ENCODE measurements around the gene IL9R. TPM values are rescaled to one million over a fixed set of nuclear protein-coding genes. Genes with fewer than 3 reads are reported as not detected.
"Not testable (repeated sequence)": the region's sequence is repeated elsewhere in the genome, so short reads cannot be mapped to it uniquely, and the experiment has no call there.

IL9R gene
- total and polyA plus RNA-seq, 3 experiments from 2014 or later: 0.16 to 5.0 (median 3.9) TPM

- H3K27ac Mint-ChIP-seq; H3K9me3 ChIP-seq (ENCODE audit: low read length); H3K36me3 ChIP-seq (ENCODE audit: insufficient read depth, low read length); H3K4me1 Mint-ChIP-seq; H3K27me3 ChIP-seq (ENCODE audit: insufficient read depth, low read length, poor library complexity, severe bottlenecking); H3K4me3 Mint-ChIP-seq; POLR2A ChIA-PET; H3K9me3 Mint-ChIP-seq; H3K4me3 ChIP-seq (ENCODE audit: low read length); H3K4me1 ChIP-seq (ENCODE audit: insufficient read depth, low read length); H3K27ac ChIP-seq (ENCODE audit: low read depth, low read length); H3K36me3 Mint-ChIP-seq; H3K27me3 Mint-ChIP-seq; CTCF ChIA-PET; DNase-seq: not testable (repeated sequence)
Observed at GRCh38 chrX:156028653-156029237, 31.2 kb downstream of the IL9R start.

GRCh38 chrX:156029296-156029695 lies 31.8 kb downstream of the IL9R start:
- POLR2A ChIA-PET; H3K27ac Mint-ChIP-seq; H3K9me3 Mint-ChIP-seq; H3K4me1 Mint-ChIP-seq; H3K36me3 Mint-ChIP-seq; H3K4me1 ChIP-seq (ENCODE audit: insufficient read depth, low read length); H3K27me3 ChIP-seq (ENCODE audit: insufficient read depth, low read length, poor library complexity, severe bottlenecking); H3K4me3 Mint-ChIP-seq; H3K9me3 ChIP-seq (ENCODE audit: low read length); H3K36me3 ChIP-seq (ENCODE audit: insufficient read depth, low read length); H3K27ac ChIP-seq (ENCODE audit: low read depth, low read length); CTCF ChIA-PET; H3K27me3 Mint-ChIP-seq; H3K4me3 ChIP-seq (ENCODE audit: low read length); DNase-seq: not testable (repeated sequence)

GRCh38 chrX:156029707-156030442 lies 32.4 kb downstream of the IL9R start:
- H3K27me3 Mint-ChIP-seq; H3K4me3 Mint-ChIP-seq; H3K4me1 ChIP-seq (ENCODE audit: insufficient read depth, low read length); DNase-seq; H3K27ac Mint-ChIP-seq; H3K27ac ChIP-seq (ENCODE audit: low read depth, low read length); POLR2A ChIA-PET; H3K9me3 Mint-ChIP-seq; H3K9me3 ChIP-seq (ENCODE audit: low read length); H3K36me3 ChIP-seq (ENCODE audit: insufficient read depth, low read length); CTCF ChIA-PET; H3K36me3 Mint-ChIP-seq; H3K27me3 ChIP-seq (ENCODE audit: insufficient read depth, low read length, poor library complexity, severe bottlenecking); H3K4me3 ChIP-seq (ENCODE audit: low read length); H3K4me1 Mint-ChIP-seq: not testable (repeated sequence)

GRCh38 chrX:156030474-156030873 lies 33.0 kb downstream of the IL9R start:
- DNase-seq: peak in 2 of 5 donors; percentile 16 to 33
- H3K27ac Mint-ChIP-seq; H3K27ac ChIP-seq (ENCODE audit: low read depth, low read length); CTCF ChIA-PET; H3K4me1 ChIP-seq (ENCODE audit: insufficient read depth, low read length); H3K4me3 Mint-ChIP-seq; POLR2A ChIA-PET; H3K9me3 Mint-ChIP-seq; H3K9me3 ChIP-seq (ENCODE audit: low read length); H3K27me3 ChIP-seq (ENCODE audit: insufficient read depth, low read length, poor library complexity, severe bottlenecking); H3K36me3 ChIP-seq (ENCODE audit: insufficient read depth, low read length); H3K4me3 ChIP-seq (ENCODE audit: low read length); H3K36me3 Mint-ChIP-seq; H3K4me1 Mint-ChIP-seq; H3K27me3 Mint-ChIP-seq: not testable (repeated sequence)

Other genes with a start within 250 kb of the IL9R start
- gene VAMP7, start 116.4 kb upstream of the IL9R start, total RNA-seq: 10 to 100 TPM; 30.7 to 33.5 TPM
- gene VAMP7, start 116.4 kb upstream of the IL9R start, polyA plus RNA-seq: 65.4 TPM

All from CD8-positive, alpha-beta memory T cell (primary cell).